Stimulated activated CD8-positive, alpha-beta memory T cell treated with anti-CD3 and anti-CD28 coated beads, Interleukin-4, amount 100 ng/mL, for 1 hour (primary cell): ENCODE results near the gene MTFMT.
A peak's percentile ranks its signal among the peaks of the same experiment; 100 is the strongest.

Source experiments
- DNase-seq, 2 donors: peaks; one replicate each; pipeline ENCODE4 v3.0.0-alpha.2; 2020; ENCODE audit warnings: low read depth in 2 of 2, low spot score in 1 of 2

MTFMT gene

GRCh38 chr15:64989416-64990167 lies 39.8 kb downstream of the MTFMT start, which contains the start of gene SPG21:
TSS of gene SPG21 (minus strand) at chr15:64989914. CDS start at chr15:64983569, 6,345 bp downstream.
- DNase-seq = peak; percentile 78 to 80

GRCh38 chr15:64987136-64987535 lies 42.3 kb downstream of the MTFMT start:
- no peak for DNase-seq

- DNase-seq = no peak
Measured at GRCh38 chr15:64985366-64986033, 43.9 kb downstream of the MTFMT start.

GRCh38 chr15:64982472-64982871 lies 47.0 kb downstream of the MTFMT start:
- DNase-seq = no peak

GRCh38 chr15:64981812-64982431 lies 47.5 kb downstream of the MTFMT start:
- DNase-seq = no peak

GRCh38 chr15:64979252-64979710 lies 50.2 kb downstream of the MTFMT start:
- no peak for DNase-seq

- no peak for DNase-seq
Measured at GRCh38 chr15:64975390-64975789, 54.0 kb downstream of the MTFMT start.

- no peak for DNase-seq
Measured at GRCh38 chr15:64970698-64971097, 58.7 kb downstream of the MTFMT start.

- no peak for DNase-seq
Measured at GRCh38 chr15:64969401-64969800, 60.0 kb downstream of the MTFMT start.

GRCh38 chr15:64961013-64961412 lies 68.4 kb downstream of the MTFMT start:
- DNase-seq = no peak

- DNase-seq = no peak
Measured at GRCh38 chr15:64960153-64960552, 69.3 kb downstream of the MTFMT start.

GRCh38 chr15:64959128-64959527 lies 70.3 kb downstream of the MTFMT start:
- DNase-seq = no peak

GRCh38 chr15:64954395-64954794 lies 75.0 kb downstream of the MTFMT start:
- DNase-seq = no peak

GRCh38 chr15:64951777-64952418 lies 77.5 kb downstream of the MTFMT start:
- no peak for DNase-seq
